RWPE1 (cell line): Measurements from ENCODE around the gene NEU2.

Source experiments
- CTCF ChIA-PET: fragments of 350-600 bp; sonication (Branson Sonifier 250); formaldehyde crosslinking; extraction: SDS; loops from one replicate; lab custom pipeline; 2021; lab: Yijun Ruan, JAX
- POLR2A ChIA-PET: fragments of 400-600 bp; formaldehyde crosslinking; extraction: SDS; loops from one replicate; lab custom pipeline; 2020; ENCODE audit warnings: antibody characterized with exemption; ENCODE audit not compliant: low non-redundant PET; lab: Yijun Ruan, JAX
- DNase-seq: peaks from one replicate; pipeline ENCODE4 v3.0.0; 2012; ENCODE audit warnings: low spot score
- H3K27ac ChIP-seq: fragments of 450-650 bp; 2 replicates; pipeline ENCODE4 v1.5.1; 2017
- CTCF ChIP-seq: fragments of 450-650 bp; conservative IDR thresholded peaks from 2 replicates; pipeline ENCODE4 v1.5.1; 2017; ENCODE audit warnings: low read depth, mild to moderate bottlenecking

The NEU2 gene

DNA sequence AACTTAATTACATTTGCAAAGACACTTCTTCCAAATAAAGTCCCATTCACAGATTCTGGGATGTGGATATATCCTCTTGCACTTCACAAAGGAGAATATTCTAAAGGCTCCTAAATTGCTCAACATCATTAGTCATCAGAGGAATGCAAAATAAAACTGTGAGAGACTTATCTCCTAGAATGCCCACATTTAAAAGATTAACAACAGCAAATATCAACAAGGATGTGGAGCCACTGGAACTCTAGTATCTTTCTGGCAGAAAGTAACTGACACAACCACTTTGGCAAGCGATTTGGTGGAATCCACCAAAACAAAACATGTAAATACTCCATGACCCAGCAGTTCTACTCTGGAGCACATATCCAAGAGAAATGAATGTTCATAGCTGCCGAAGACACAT lies 4.6 kb downstream of the NEU2 start:
- TF ChIP-seq CTCF = no peak
- H3K27ac ChIP-seq = peak overlapping the region; percentile 40; the same call in 1 of the 2 replicates
- POLR2A ChIA-PET = no interaction called here
- CTCF ChIA-PET = no interaction called here
- DNase-seq = peak; percentile 30

DNA sequence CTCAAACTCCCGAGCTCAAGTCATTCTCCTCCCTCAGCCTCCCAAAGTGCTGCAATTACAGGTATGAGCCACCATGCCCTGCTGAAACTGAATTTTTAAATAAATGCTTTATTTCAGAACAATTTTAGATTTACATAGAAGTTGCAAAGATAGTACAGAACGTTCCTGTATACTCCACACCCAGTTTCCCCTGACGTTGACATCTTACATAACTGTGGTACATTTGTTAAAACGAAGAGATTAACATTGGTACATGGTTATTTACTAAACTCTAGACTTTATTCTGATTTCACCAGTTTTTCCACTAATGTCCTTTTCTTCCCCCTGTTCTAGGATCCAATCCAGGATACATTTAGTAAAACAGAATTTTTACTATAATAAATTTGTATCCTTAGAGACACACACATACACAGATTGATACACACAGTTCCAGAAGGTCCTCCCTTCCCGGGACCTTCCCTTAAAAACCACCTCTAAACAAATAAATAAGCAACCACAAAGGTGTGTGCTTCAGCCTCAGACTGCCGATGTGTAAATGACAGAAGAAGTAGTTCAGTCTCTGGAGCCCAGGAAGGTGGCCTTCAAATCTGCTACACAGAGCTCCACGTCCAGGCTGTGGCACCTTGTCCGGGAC lies 6.9 kb downstream of the NEU2 start:
- ChIA-PET CTCF (interaction anchor here (1.8 kb wide), 1 partner anchor 15 kb away, joined by 11 read pairs; no protein-coding TSS in a partner anchor), POLR2A (interaction anchor here (0.6 kb wide), 1 partner anchor 28 kb away, joined by 3 read pairs; no protein-coding TSS in a partner anchor)
- H3K27ac ChIP-seq = no peak overlapping the region
- DNase-seq = no peak
- TF ChIP-seq CTCF = no peak

GRCh38 chr2:233039846-233040530 lies 7.5 kb downstream of the NEU2 start:
- ChIA-PET POLR2A (no interaction called here), CTCF (no interaction called here)
- no peak for DNase-seq
- no peak overlapping the region for H3K27ac ChIP-seq
- TF ChIP-seq CTCF = no peak

- TF ChIP-seq CTCF = no peak
- DNase-seq = no peak
- CTCF ChIA-PET = no interaction called here
- POLR2A ChIA-PET = no interaction called here
- H3K27ac ChIP-seq = no peak overlapping the region
Observed at GRCh38 chr2:233040571-233040970, 8.1 kb downstream of the NEU2 start.

- TF ChIP-seq CTCF = no peak
- no peak overlapping the region for H3K27ac ChIP-seq
- no peak for DNase-seq
- ChIA-PET CTCF (interaction anchor here (0.6 kb wide), 1 partner anchor 179 kb away, joined by 4 read pairs; no protein-coding TSS in a partner anchor), POLR2A (no interaction called here)
Observed at GRCh38 chr2:233041722-233042323, 9.4 kb downstream of the NEU2 start.

GRCh38 chr2:233042549-233042948 lies 10.1 kb downstream of the NEU2 start:
- POLR2A ChIA-PET = no interaction called here
- no peak for TF ChIP-seq CTCF
- no peak for DNase-seq
- CTCF ChIA-PET = no interaction called here
- H3K27ac ChIP-seq = no peak overlapping the region
